H1 (cell line): Measurements from ENCODE around the gene TRIML2. TPM values are rescaled to one million over a fixed set of nuclear protein-coding genes. Genes with fewer than 3 reads are reported as not detected.

Experiments used
- CTCF ChIA-PET: fragments of 300-600 bp; sonication (Branson Sonifier 250); formaldehyde crosslinking; loops from one replicate; lab custom pipeline; 2021; ENCODE audit not compliant: partially characterized antibody; lab: Charles Lee
- POLR2A ChIA-PET: fragments of 300-600 bp; sonication (Branson Sonifier 250); formaldehyde crosslinking; loops from one replicate; lab custom pipeline; 2021; ENCODE audit warnings: inconsistent platforms; ENCODE audit not compliant: partially characterized antibody; lab: Charles Lee
- DNase-seq, 2 experiments: peaks; one replicate each; pipeline versions ENCODE4 v3.0.0 to v3.0.0-alpha.2; 2010 to 2022; ENCODE audit warnings: low spot score in 2 of 2, low read depth in 1 of 2, mixed read lengths in 1 of 2
- FAIRE-seq: peaks from 2 replicates; lab custom pipeline; 2011; peaks lifted over from hg19 to GRCh38; lab: Jason Lieb, UNC
- H2AFZ ChIP-seq: 2 replicates; pipeline ENCODE4 v1.8.1; 2012; ENCODE audit warnings: low read length, inconsistent platforms
- H2AK5ac ChIP-seq: 2 replicates; pipeline ENCODE4 v1.6.1; 2013; ENCODE audit warnings: low read depth, low read length
- H2BK120ac ChIP-seq: replicated peaks from 2 replicates; pipeline ENCODE3; 2013; ENCODE audit warnings: low read depth, low read length, inconsistent platforms
- H2BK12ac ChIP-seq: 2 replicates; pipeline ENCODE4 v1.6.1; 2013; ENCODE audit warnings: low read depth, low read length
- H2BK15ac ChIP-seq: 2 replicates; pipeline ENCODE4 v1.6.1; 2013; ENCODE audit warnings: low read length
- H2BK20ac ChIP-seq: 2 replicates; pipeline ENCODE4 v1.6.1; 2013; ENCODE audit warnings: low read length
- H2BK5ac ChIP-seq: 2 replicates; pipeline ENCODE4 v1.6.1; 2013; ENCODE audit warnings: low read depth, low read length
- H3K14ac ChIP-seq: 2 replicates; pipeline ENCODE4 v1.6.1; 2013; ENCODE audit warnings: inconsistent platforms; ENCODE audit not compliant: insufficient read length
- H3K18ac ChIP-seq: 2 replicates; pipeline ENCODE4 v1.6.1; 2013; ENCODE audit warnings: low read length; ENCODE audit errors: extremely low read depth
- H3K23ac ChIP-seq: 2 replicates; pipeline ENCODE4 v1.6.1; 2013; ENCODE audit warnings: inconsistent platforms; ENCODE audit not compliant: insufficient read length
- H3K23me2 ChIP-seq: 2 replicates; pipeline ENCODE4 v1.6.1; 2013; ENCODE audit warnings: low read depth, low read length
- H3K27ac ChIP-seq: 2 replicates; pipeline ENCODE4 v1.6.1; 2011; ENCODE audit warnings: low read depth, low read length, inconsistent platforms
- H3K27me3 ChIP-seq, 4 experiments: replicated peaks in 1 of 4; 1 replicate in 1 of 4; 2 replicates in 3 of 4; pipeline versions ENCODE4 v1.6.1 to v1.8.1; 2011 to 2013; ENCODE audit warnings: low read length in 3 of 4, mild to moderate bottlenecking in 3 of 4, inconsistent platforms in 2 of 4, mixed read lengths in 2 of 4, moderate library complexity in 1 of 4; ENCODE audit not compliant: control insufficient read depth in 3 of 4, insufficient read depth in 3 of 4; ENCODE audit errors: extremely low read depth in 1 of 4
- H3K36me3 ChIP-seq, 4 experiments: 2 replicates each; pipeline versions ENCODE4 v1.6.1 to v1.8.1; 2011 to 2013; ENCODE audit warnings: mild to moderate bottlenecking in 4 of 4, low read length in 3 of 4, moderate library complexity in 2 of 4, control low read depth in 1 of 4, inconsistent platforms in 1 of 4; ENCODE audit not compliant: insufficient read depth in 4 of 4, control insufficient read depth in 2 of 4
- H3K4ac ChIP-seq: replicated peaks from 2 replicates; pipeline ENCODE3; 2013; ENCODE audit warnings: low read length, low read depth, mixed read lengths, inconsistent platforms; ENCODE audit not compliant: insufficient read length
- H3K4me1 ChIP-seq, 4 experiments: replicated peaks in 1 of 4; 1 replicate in 1 of 4; 2 replicates in 3 of 4; pipeline versions ENCODE4 v1.6.1 to v1.8.1; 2011 to 2013; ENCODE audit warnings: low read length in 3 of 4, inconsistent platforms in 2 of 4, mixed read lengths in 1 of 4; ENCODE audit not compliant: insufficient read depth in 4 of 4, control insufficient read depth in 3 of 4
- H3K4me2 ChIP-seq, 2 experiments: 2 replicates each; pipeline versions ENCODE4 v1.6.1 to v1.8.1; 2011 to 2013; ENCODE audit warnings: low read depth in 2 of 2, low read length in 2 of 2, control low read depth in 1 of 2, inconsistent platforms in 1 of 2, mild to moderate bottlenecking in 1 of 2; ENCODE audit not compliant: insufficient read depth in 1 of 2
- H3K4me3 ChIP-seq, 4 experiments: fragments of 200-600, 300-600 bp in 1 of 4; sonication (generic), shearing (Covaris generic), sonication (Bioruptor Twin) in 1 of 4; 2 replicates each; pipeline versions ENCODE4 v1.5.1 to v1.8.1; 2011 to 2016; ENCODE audit warnings: low read length in 4 of 4, low read depth in 3 of 4, control low read depth in 2 of 4, inconsistent platforms in 2 of 4, mild to moderate bottlenecking in 2 of 4, mixed read lengths in 1 of 4, moderate library complexity in 1 of 4; ENCODE audit not compliant: insufficient read depth in 2 of 4; ENCODE audit errors: extremely low read depth in 1 of 4
- H3K56ac ChIP-seq: replicated peaks from 2 replicates; pipeline ENCODE3; 2013; ENCODE audit warnings: low read depth, mild to moderate bottlenecking, mixed read lengths, low read length, inconsistent platforms; ENCODE audit not compliant: insufficient read length
- H3K79me1 ChIP-seq: 2 replicates; pipeline ENCODE4 v1.6.1; 2013; ENCODE audit warnings: low read depth, low read length, control low read depth
- H3K79me2 ChIP-seq, 2 experiments: 2 replicates each; pipeline versions ENCODE4 v1.6.1 to v1.8.1; 2012 to 2013; ENCODE audit warnings: low read length in 2 of 2, mild to moderate bottlenecking in 2 of 2, inconsistent platforms in 1 of 2; ENCODE audit not compliant: insufficient read depth in 2 of 2, control insufficient read depth in 1 of 2
- H3K9ac ChIP-seq, 4 experiments: replicated peaks in 1 of 4; 1 replicate in 1 of 4; 2 replicates in 3 of 4; pipeline versions ENCODE4 v1.6.1 to v1.8.1; 2011 to 2013; ENCODE audit warnings: low read depth in 3 of 4, low read length in 3 of 4, control low read depth in 2 of 4, mild to moderate bottlenecking in 2 of 4, moderate library complexity in 2 of 4, inconsistent platforms in 1 of 4; ENCODE audit errors: extremely low read depth in 1 of 4
- H3K9me3 ChIP-seq, 2 experiments: 2 replicates each; pipeline versions ENCODE4 v1.6.1 to v1.8.1; 2012 to 2013; ENCODE audit warnings: mild to moderate bottlenecking in 2 of 2, moderate library complexity in 2 of 2, control low read depth in 1 of 2, inconsistent platforms in 1 of 2, low read depth in 1 of 2, low read length in 1 of 2, mixed read lengths in 1 of 2; ENCODE audit not compliant: insufficient read depth in 2 of 2
- H4K20me1 ChIP-seq, 2 experiments: replicated peaks in 1 of 2; 2 replicates each; pipeline versions ENCODE3 to v1.8.1; 2011 to 2013; ENCODE audit warnings: inconsistent platforms in 2 of 2, low read length in 2 of 2, mild to moderate bottlenecking in 1 of 2; ENCODE audit not compliant: insufficient read depth in 2 of 2, control insufficient read depth in 1 of 2
- H4K5ac ChIP-seq: 2 replicates; pipeline ENCODE4 v1.6.1; 2013; ENCODE audit warnings: low read length, low read depth, mixed read lengths, inconsistent platforms; ENCODE audit not compliant: insufficient read length
- H4K8ac ChIP-seq: 2 replicates; pipeline ENCODE4 v1.8.0; 2013; ENCODE audit warnings: mild to moderate bottlenecking, moderate library complexity, low read length, inconsistent platforms; ENCODE audit not compliant: insufficient read depth; ENCODE audit errors: extremely low read depth
- H4K91ac ChIP-seq: replicated peaks from 2 replicates; pipeline ENCODE3; 2013; ENCODE audit warnings: low read length, mixed read lengths, inconsistent platforms; ENCODE audit not compliant: insufficient read length
- ASH2L ChIP-seq: fragments of 200-600, 300-600 bp; sonication (generic); IDR thresholded peaks from one replicate; pipeline ENCODE4 v1.7.1; 2017; ENCODE audit warnings: low read length
- ATF2 ChIP-seq: IDR thresholded peaks from 2 replicates; pipeline ENCODE4 v1.6.1; 2012; ENCODE audit warnings: low read length, inconsistent platforms
- BACH1 ChIP-seq: IDR thresholded peaks from 2 replicates; pipeline ENCODE4 v1.6.1; 2012; ENCODE audit warnings: low read length, improper control_type of control experiment
- CHD2 ChIP-seq: IDR thresholded peaks from 2 replicates; pipeline ENCODE4 v1.6.1; 2012; ENCODE audit warnings: low read length, improper control_type of control experiment
- EGR1 ChIP-seq: IDR thresholded peaks from 2 replicates; pipeline ENCODE4 v1.6.1; 2011; ENCODE audit warnings: low read depth, low read length, borderline replicate concordance
- RBBP5 ChIP-seq: IDR thresholded peaks from 2 replicates; pipeline ENCODE4 v1.7.1; 2012; ENCODE audit warnings: low read depth, mild to moderate bottlenecking, inconsistent platforms, low read length, moderate library complexity, borderline replicate concordance
- TAF7 ChIP-seq: optimal IDR thresholded peaks from 2 replicates; pipeline ENCODE3; 2011; ENCODE audit warnings: low read depth, mild to moderate bottlenecking, inconsistent platforms, low read length, moderate library complexity, borderline replicate concordance
- TEAD4 ChIP-seq: IDR thresholded peaks from 2 replicates; pipeline ENCODE4 v1.6.1; 2012; ENCODE audit warnings: low read depth, low read length, inconsistent platforms, mixed read lengths
- USF2 ChIP-seq: IDR thresholded peaks from 2 replicates; pipeline ENCODE4 v1.6.1; 2011; ENCODE audit warnings: low read length, improper control_type of control experiment
- WGBS, 2 experiments: shearing (Covaris generic) in 1 of 2; methylation state at CpG; one replicate each; pipeline versions ENCODE4 v1.1.6 to v1.1.7; 2013 to 2015; ENCODE audit warnings: low lambda C conversion rate in 2 of 2, mixed read lengths in 2 of 2, inconsistent platforms in 1 of 2, low coverage in 1 of 2, missing lambda C conversion rate in 1 of 2; ENCODE audit not compliant: insufficient replicate concordance in 2 of 2, insufficient coverage in 1 of 2, insufficient read length in 1 of 2; ENCODE audit errors: extremely low coverage in 1 of 2, missing lambda C conversion rate in 1 of 2; 5-methylcytosine and 5-hydroxymethylcytosine counted together
- polyA plus RNA-seq, 7 experiments: library from polyadenylated mRNA; depleted of rRNA in 3 of 7; stranded (reverse) in 5 of 7; unstranded in 2 of 7; fragments of >200 nt in 5 of 7; fragments of 200-250 nt in 2 of 7; gene quantifications; 1 replicate in 5 of 7; 2 replicates in 1 of 7; 4 replicates in 1 of 7; pipeline versions ENCODE4 v1.2.1 to v1.2.3, GENCODE V29; 2011 to 2013; ENCODE audit warnings: missing spikeins in 2 of 7, mixed read lengths in 2 of 7
- total RNA-seq: library from RNA; stranded (reverse); fragmentation: NEBNext Ultra II Directional; extraction: Animal tissue kit (Norgen Biotek cat#: 25700); gene quantifications from 2 replicates; pipeline ENCODE4 v1.2.1, GENCODE V29; 2021

TRIML2 gene
- total and polyA plus RNA-seq, 2 of the 8 experiments (the other 6 are each of a cell fraction or from before 2014, with no cell fraction given): 28.1 to 59.2 TPM

- FAIRE-seq: no peak
- Histone ChIP-seq H3K18ac (no peak overlapping the region), H3K4ac (no peak overlapping the region), H2AFZ (no peak overlapping the region), H2BK120ac (no peak overlapping the region), H3K9ac (no peak overlapping the region), H3K4me3 (no peak overlapping the region), H3K36me3 (no peaks in the 10 kb centered on the region), H4K8ac (no peak overlapping the region), H2BK12ac (no peak overlapping the region), H3K4me1 (peaks cover 0 to 4% (median 0%) of the 10 kb centered on the region in 4 experiments; a peak in 1 of 7 replicates), H4K91ac (no peak overlapping the region), H2AK5ac (no peak overlapping the region), H3K23ac (no peak overlapping the region), H2BK5ac (no peak overlapping the region), H3K4me2 (no peak overlapping the region), H3K23me2 (no peaks in the 10 kb centered on the region), H2BK20ac (no peak overlapping the region), H3K9me3 (no peaks in the 10 kb centered on the region), H3K79me2 (no peaks in the 10 kb centered on the region), H2BK15ac (no peak overlapping the region), H3K27ac (no peak overlapping the region), H4K5ac (no peak overlapping the region), H3K27me3 (no peaks in the 10 kb centered on the region), H3K56ac (no peak overlapping the region), H3K14ac (no peak overlapping the region), H4K20me1 (no peaks in the 10 kb centered on the region), H3K79me1 (no peaks in the 10 kb centered on the region)
- 90% methylated on average over 5 of the region's 5 CpGs; no CpG with 5 or more reads in 1 of the 2 experiments for WGBS, 2 experiments
- TF ChIP-seq CHD2 (no peak), TAF7 (no peak), ATF2 (no peak), RBBP5 (no peak), BACH1 (no peak), TEAD4 (no peak), EGR1 (no peak), USF2 (no peak), ASH2L (no peak)
- CTCF ChIA-PET: no interaction called here
- POLR2A ChIA-PET: interaction anchor here (0.6 to 1.1 kb wide), 2 partner anchors 30 to 105 kb away, joined by 3 to 6 read pairs; no protein-coding TSS in a partner anchor
- DNase-seq: no peak
Measured at GRCh38 chr4:188043154-188043553, 66.2 kb downstream of the TRIML2 start.
